HepG2 (cell line): Measurements from ENCODE around the gene COL9A3. TPM values are rescaled to one million over a fixed set of nuclear protein-coding genes. Genes with fewer than 3 reads are reported as not detected.

Experiments used
- ATAC-seq: fragments of 200-7000 bp; cut with Tn5 transposase; 3 replicates; pipeline ENCODE4 v1.9.1; 2020; ENCODE audit warnings: mild to moderate bottlenecking, moderate library complexity
- BruUV-seq: library from RNA; stranded (reverse); fragments of 400-500 nt; replicated peaks from 2 replicates; lab custom pipeline; 2021; lab: Mats Ljungman, UMichigan
- CTCF ChIA-PET: fragments of 300-600 bp; formaldehyde crosslinking; extraction: SDS; loops from one replicate; lab custom pipeline; 2021; ENCODE audit warnings: low total read pairs, inconsistent platforms, low intra/inter-chr PET ratio; lab: Yijun Ruan, JAX
- POLR2A ChIA-PET: fragments of 350-600 bp; sonication (Branson Sonifier 250); formaldehyde crosslinking; loops from one replicate; lab custom pipeline; 2020; ENCODE audit warnings: antibody characterized with exemption, inconsistent platforms; lab: Yijun Ruan, JAX
- DNase-seq: peaks from one replicate; pipeline ENCODE4 v3.0.0-alpha.2; 2015; ENCODE audit warnings: low spot score
- FAIRE-seq: peaks from 3 replicates; lab custom pipeline; 2011; peaks lifted over from hg19 to GRCh38; lab: Jason Lieb, UNC
- H2AFZ ChIP-seq: one replicate; pipeline ENCODE4 v1.6.1; 2011; ENCODE audit warnings: low read length, inconsistent platforms
- H3K27ac ChIP-seq: fragments of 300-600 bp; 3 replicates; pipeline ENCODE4 v1.8.0; 2011; ENCODE audit warnings: mixed run types, mild to moderate bottlenecking, mixed read lengths, low read length, inconsistent platforms; ENCODE audit not compliant: insufficient read depth; ENCODE audit errors: extremely low read length
- H3K27me3 ChIP-seq, 2 experiments: fragments of 200-600 bp in 1 of 2; 2 replicates in 1 of 2; 3 replicates in 1 of 2; pipeline versions ENCODE4 v1.6.0 to v1.8.0; 2011; ENCODE audit warnings: low read length in 2 of 2, mild to moderate bottlenecking in 2 of 2, moderate library complexity in 2 of 2, inconsistent platforms in 1 of 2; ENCODE audit not compliant: insufficient read depth in 2 of 2, control insufficient read depth in 1 of 2
- H3K36me3 ChIP-seq, 2 experiments: fragments of 200-600 bp in 1 of 2; replicated peaks in 1 of 2; 2 replicates in 1 of 2; 3 replicates in 1 of 2; pipeline versions ENCODE4 v1.5.1 to v1.8.0; 2011; ENCODE audit warnings: low read length in 2 of 2, inconsistent platforms in 1 of 2; ENCODE audit not compliant: insufficient read depth in 2 of 2, control insufficient read depth in 1 of 2
- H3K4me1 ChIP-seq: 2 replicates; pipeline ENCODE4 v1.5.1; 2012; ENCODE audit warnings: low read length, inconsistent platforms; ENCODE audit not compliant: insufficient read depth
- H3K4me2 ChIP-seq: 2 replicates; pipeline ENCODE4 v1.6.0; 2011; ENCODE audit warnings: low read depth, low read length, inconsistent platforms
- H3K4me3 ChIP-seq, 3 experiments: fragments of 200-600 bp in 1 of 3; sonication (generic), shearing (Covaris generic) in 1 of 3; replicated peaks in 1 of 3; 2 replicates each; pipeline ENCODE4 v1.5.1; 2011 to 2016; ENCODE audit warnings: low read length in 3 of 3, inconsistent platforms in 2 of 3, low read depth in 2 of 3, mild to moderate bottlenecking in 2 of 3, control low read depth in 1 of 3, mixed read lengths in 1 of 3; ENCODE audit not compliant: insufficient read depth in 1 of 3
- H3K79me2 ChIP-seq: one replicate; pipeline ENCODE4 v1.6.1; 2011; ENCODE audit warnings: low read length, inconsistent platforms; ENCODE audit not compliant: insufficient read depth
- H3K9ac ChIP-seq: 2 replicates; pipeline ENCODE4 v1.6.0; 2011; ENCODE audit warnings: mild to moderate bottlenecking, low read depth, low read length, inconsistent platforms; ENCODE audit not compliant: insufficient read depth
- H3K9me3 ChIP-seq: 2 replicates; pipeline ENCODE4 v1.5.1; 2012; ENCODE audit warnings: mild to moderate bottlenecking, low read length
- H4K20me1 ChIP-seq: 2 replicates; pipeline ENCODE4 v1.6.0; 2011; ENCODE audit warnings: inconsistent platforms, mild to moderate bottlenecking, low read length, moderate library complexity; ENCODE audit not compliant: insufficient read depth
- ATF2 ChIP-seq: sonication (generic); formaldehyde crosslinking; IDR thresholded peaks from 2 replicates; pipeline ENCODE4 v1.4.0; 2020; ENCODE audit warnings: missing genetic modification reagents
- CHD2 ChIP-seq: IDR thresholded peaks from 2 replicates; pipeline ENCODE4 v1.6.1; 2011; ENCODE audit warnings: low read depth, low read length, improper control_type of control experiment
- EZH2 ChIP-seq: conservative IDR thresholded peaks from 2 replicates; pipeline ENCODE4 v1.6.1; 2012; ENCODE audit warnings: mild to moderate bottlenecking, low read depth, low read length, moderate library complexity
- YEATS4 ChIP-seq: sonication (generic); formaldehyde crosslinking; IDR thresholded peaks from 2 replicates; pipeline ENCODE4 v1.4.0; 2020; ENCODE audit warnings: missing genetic modification reagents, borderline replicate concordance
- ZBTB46 ChIP-seq: sonication (generic); formaldehyde crosslinking; IDR thresholded peaks from 2 replicates; pipeline ENCODE4 v1.4.0; 2020; ENCODE audit warnings: mild to moderate bottlenecking, missing genetic modification reagents, borderline replicate concordance
- ZNF501 ChIP-seq: sonication (generic); formaldehyde crosslinking; IDR thresholded peaks from 2 replicates; pipeline ENCODE4 v1.5.1; 2020; ENCODE audit warnings: mild to moderate bottlenecking, moderate library complexity, missing genetic modification reagents
- ZNF777 ChIP-seq: sonication (generic); formaldehyde crosslinking; IDR thresholded peaks from 2 replicates; pipeline ENCODE4 v1.4.0; 2020; ENCODE audit warnings: missing genetic modification reagents
- WGBS: methylation state at CpG from one replicate; pipeline ENCODE4 v1.1.6; 2017; ENCODE audit warnings: low lambda C conversion rate; 5-methylcytosine and 5-hydroxymethylcytosine counted together
- in situ Hi-C: cut with HindIII; loops from 2 replicates; pipeline ENCODE4 v1.10.0; 2017; ENCODE audit warnings: low pct_unique_long_range_greater_than_20kb; ENCODE audit not compliant: extremely low pct_ligation_motif_present
- intact Hi-C: fragments of 100-400 bp; cut with micrococcal nuclease; formaldehyde crosslinking; loops from one replicate; pipeline ENCODE4 v1.10.0; 2022; ENCODE audit not compliant: unreplicated experiment
- polyA plus RNA-seq, 8 experiments: library from polyadenylated mRNA; depleted of rRNA in 3 of 8; stranded (reverse) in 7 of 8; unstranded in 1 of 8; fragments of >200 nt; fragmentation: Illumina TruSeq in 4 of 8; extraction: Trizol in 4 of 8; gene quantifications; 2 replicates each; pipeline versions ENCODE4 v1.2.1 to v1.2.3, GENCODE V29; 2011 to 2016; ENCODE audit warnings: low read depth in 4 of 8, missing spikeins in 1 of 8, mixed read lengths in 1 of 8; ENCODE audit not compliant: insufficient read depth in 1 of 8
- total RNA-seq, 5 experiments: library from RNA; depleted of rRNA; stranded (reverse); fragments of >200 nt; fragmentation: Illumina TruSeq; extraction: Trizol; gene quantifications; 2 replicates each; pipeline ENCODE4 v1.2.3, GENCODE V29; 2016; ENCODE audit warnings: low read depth in 1 of 5

The COL9A3 gene
- total and polyA plus RNA-seq, 2 of the 13 experiments (the other 11 are each of a cell fraction or from before 2014, with no cell fraction given): 155 to 204 TPM

GRCh38 chr20:62830251-62830650, 13.4 kb downstream of the COL9A3 start:
- Histone ChIP-seq H3K4me1 (peaks cover 23% of the 10 kb centered on the region), H3K36me3 (peaks cover 9 to 10% of the 10 kb centered on the region in 2 experiments; a peak in 3 of 5 replicates), H2AFZ (no peak overlapping the region), H3K4me3 (no peak overlapping the region), H3K79me2 (no peaks in the 10 kb centered on the region), H3K9ac (no peak overlapping the region), H3K4me2 (no peak overlapping the region), H4K20me1 (no peaks in the 10 kb centered on the region; the same call in 1 of the 2 replicates), H3K9me3 (no peaks in the 10 kb centered on the region), H3K27me3 (no peaks in the 10 kb centered on the region), H3K27ac (no peak overlapping the region)
- DNase-seq: no peak
- in situ Hi-C loops (no loop called here), intact Hi-C loops (no loop called here)
- ChIA-PET POLR2A (no interaction called here), CTCF (no interaction called here)
- ATAC-seq: no peak
- no peak for TF ChIP-seq ZNF777 (CRISPR knock-in tag)
- TF ChIP-seq ZNF501: no peak
- no peak for TF ChIP-seq EZH2
- TF ChIP-seq ATF2 (CRISPR knock-in tag): no peak
- TF ChIP-seq YEATS4 (CRISPR knock-in tag): no peak
- no peak for TF ChIP-seq CHD2
- TF ChIP-seq ZBTB46 (CRISPR knock-in tag): no peak
- FAIRE-seq: no peak
- BruUV-seq: no TSS peak
- WGBS: 86% methylated on average over 14 of the region's 14 CpGs
